Activated T-cell treated with anti-CD3 and anti-CD28 coated beads for 1 hour (primary cell): ENCODE data around the gene C6orf47.

Experiments
- DNase-seq: peaks from one replicate; pipeline ENCODE4 v3.0.0-alpha.2; 2020; ENCODE audit warnings: low read depth

Gene C6orf47

GRCh38 chr6:31614684-31615578, 45.6 kb downstream of the C6orf47 start, which contains the start of gene AIF1:
AIF1 (plus strand) TSS chr6:31615234; CDS start chr6:31615330, 96 bp downstream.
- no peak for DNase-seq

GRCh38 chr6:31614075-31614619, 46.4 kb downstream of the C6orf47 start:
- DNase-seq = no peak

GRCh38 chr6:31610968-31611367, 49.6 kb downstream of the C6orf47 start:
- no peak for DNase-seq

- no peak for DNase-seq
Observed at GRCh38 chr6:31609519-31610406, 50.8 kb downstream of the C6orf47 start.
